NCI-H2196 (cell line): ENCODE measurements around the gene LKAAEAR1.

Source experiments
- DNase-seq: peaks from one replicate; lab custom pipeline; 2025; ENCODE audit not compliant: unreplicated experiment; lab: John Stamatoyannopoulos, UW

Gene LKAAEAR1

DNA sequence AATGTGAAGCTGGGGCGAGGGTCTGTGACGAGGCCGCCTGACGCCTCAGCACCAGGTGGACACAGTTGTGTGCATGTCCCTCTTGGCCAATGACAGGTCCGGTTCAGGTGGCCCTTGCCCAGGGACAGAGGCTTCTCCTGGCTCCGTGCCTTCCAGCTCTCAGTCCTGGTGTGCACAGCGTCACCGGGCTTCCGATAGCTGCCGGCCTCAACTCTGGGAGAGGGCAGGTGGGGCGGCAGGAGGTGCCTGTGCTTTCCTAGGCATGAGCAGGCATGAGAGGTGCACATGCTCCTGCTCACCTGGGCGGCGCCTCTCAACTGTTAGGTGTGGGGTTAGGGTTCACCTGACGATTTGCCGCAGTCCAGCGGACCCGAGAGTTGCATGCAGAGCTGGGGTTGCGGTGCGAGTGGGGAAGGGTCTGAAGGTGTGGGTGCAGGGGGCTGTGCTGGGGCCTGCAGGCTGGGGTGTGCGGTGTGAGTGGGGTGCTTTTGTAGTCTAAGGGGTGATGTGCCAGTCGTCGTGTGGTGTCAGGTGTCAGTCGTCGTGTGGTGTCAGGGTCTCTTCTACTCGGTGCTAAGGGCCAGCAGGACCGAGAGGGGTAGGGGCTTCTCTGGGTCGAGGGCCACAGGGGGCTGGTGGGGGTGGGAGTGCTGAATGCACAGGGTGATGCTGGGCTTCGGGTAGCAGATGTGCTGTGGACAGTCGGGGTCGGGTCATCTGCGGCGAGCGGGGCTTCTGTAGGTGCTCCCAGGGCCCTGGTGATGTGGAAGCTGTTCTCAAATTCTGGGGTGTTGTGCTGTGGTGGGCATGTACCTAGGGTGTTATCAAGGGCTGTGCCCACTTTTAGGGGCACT is 31.0 kb downstream of the LKAAEAR1 start:
- no peak for DNase-seq

DNA sequence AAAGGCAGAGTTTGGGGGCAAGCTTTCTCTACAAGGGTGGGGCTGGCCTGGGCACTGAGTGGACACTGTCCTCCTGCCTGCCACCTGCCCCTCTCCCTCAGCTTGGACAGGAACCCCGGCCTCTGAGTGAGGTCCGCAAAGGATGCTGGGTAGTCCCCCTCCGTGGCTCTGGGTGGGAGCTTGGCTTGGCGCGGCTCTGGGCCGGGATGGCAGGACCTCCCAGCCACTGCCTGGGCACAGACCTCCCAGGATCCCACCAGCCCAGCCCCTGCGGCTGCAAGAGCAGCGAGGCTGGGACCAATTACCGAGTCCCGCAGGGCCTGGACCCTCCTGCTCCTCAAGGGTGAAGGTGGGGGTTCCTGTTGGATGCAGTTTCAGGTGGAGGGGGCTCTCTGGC is 31.9 kb downstream of the LKAAEAR1 start:
- DNase-seq: no peak

DNA sequence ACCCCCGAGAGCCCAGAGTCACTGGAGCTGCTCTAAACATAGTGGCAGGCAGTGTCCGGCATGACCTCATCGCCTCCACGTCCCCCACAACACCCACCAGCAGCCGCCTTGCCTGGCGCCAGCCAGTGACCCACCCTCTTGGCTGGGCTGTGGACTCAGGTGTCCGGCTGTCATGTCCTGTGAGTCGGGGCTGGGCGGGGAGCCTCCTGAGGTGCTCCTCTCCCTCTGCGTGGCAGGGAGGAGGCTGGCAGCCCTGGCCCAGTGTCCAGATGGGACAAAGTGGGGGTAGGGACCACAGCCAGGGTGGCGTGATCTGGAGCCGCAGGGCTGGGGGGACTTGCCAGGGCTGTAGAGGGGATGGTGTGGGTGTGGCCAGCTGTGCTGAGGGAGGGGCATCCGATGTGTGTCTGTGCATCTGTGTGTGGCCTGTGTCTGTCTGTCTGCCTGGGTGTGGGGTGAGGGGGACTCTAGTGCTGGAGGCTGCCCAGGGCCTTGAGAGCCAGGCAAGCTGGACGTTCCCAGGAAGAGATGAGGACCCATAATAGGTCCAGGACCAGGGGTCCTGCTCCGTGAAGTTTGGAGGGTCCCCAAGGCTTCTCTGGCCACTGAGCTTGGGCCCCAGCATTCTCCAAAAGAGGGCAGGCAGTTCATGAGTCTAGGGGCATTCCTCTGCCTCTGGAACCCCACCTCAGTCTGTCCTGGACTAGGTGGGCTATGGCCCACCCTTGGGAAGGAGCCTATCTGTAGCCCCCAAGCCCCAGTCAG is 32.5 kb downstream of the LKAAEAR1 start:
- no peak for DNase-seq

DNA sequence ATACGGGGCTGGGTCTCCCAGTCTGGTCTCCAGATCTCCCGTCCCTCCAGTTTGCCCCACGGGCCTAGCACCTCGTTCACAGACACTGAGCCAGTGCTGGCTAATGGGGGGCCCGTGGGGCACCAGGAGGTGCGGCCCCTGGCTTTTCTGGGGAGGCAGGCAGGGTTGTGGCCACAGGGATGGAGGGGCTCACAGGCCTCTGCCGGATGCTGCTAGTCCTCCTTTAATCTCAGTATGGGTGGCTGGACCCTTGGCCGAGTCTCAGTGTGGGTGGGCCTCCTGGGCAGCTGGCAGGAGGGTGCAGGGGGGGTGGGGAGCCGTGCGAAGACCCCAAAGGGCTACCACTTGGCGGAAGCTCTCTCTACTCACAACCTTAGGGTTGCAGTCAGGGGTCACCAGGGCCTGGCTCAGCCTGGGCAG is 33.2 kb downstream of the LKAAEAR1 start:
- no peak for DNase-seq

DNA sequence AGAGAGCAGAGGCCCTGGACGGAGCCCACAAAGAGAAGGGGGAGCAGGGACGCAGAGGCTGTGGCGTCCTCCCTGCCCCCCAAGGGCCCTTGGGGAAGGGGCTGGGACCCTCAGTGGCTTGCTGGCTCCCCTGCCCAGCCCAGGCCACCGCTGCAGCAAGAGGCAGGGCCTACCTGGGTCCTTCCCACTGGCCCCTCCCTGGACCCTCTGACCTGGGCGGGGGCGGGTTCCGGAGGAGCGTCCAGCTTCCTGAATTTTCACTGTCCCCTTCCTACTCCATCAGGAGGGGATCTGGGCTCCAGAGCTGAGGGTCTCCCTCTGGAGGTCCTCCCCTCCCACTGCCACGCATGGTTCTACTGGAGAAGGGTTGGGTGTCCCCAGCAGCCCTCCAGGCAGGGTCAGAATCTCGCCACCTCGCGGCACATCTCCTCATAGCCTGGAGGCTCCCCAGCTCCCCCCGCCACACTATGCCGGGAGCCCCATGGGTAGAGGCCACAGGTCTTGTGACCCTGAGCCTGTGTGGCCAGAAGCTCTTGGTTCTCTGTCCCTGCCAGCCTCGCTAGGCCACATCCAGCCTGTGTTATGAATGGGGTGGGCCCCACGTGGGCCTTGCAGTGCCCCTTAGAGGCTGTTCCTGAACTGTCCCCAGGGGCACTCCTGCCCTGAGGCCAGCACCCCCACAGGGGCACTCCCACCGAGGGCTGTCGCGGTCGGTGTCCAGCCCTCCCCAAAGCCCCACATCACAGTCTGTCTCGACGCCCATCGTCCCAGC is 33.8 kb downstream of the LKAAEAR1 start:
- DNase-seq: no peak

DNA sequence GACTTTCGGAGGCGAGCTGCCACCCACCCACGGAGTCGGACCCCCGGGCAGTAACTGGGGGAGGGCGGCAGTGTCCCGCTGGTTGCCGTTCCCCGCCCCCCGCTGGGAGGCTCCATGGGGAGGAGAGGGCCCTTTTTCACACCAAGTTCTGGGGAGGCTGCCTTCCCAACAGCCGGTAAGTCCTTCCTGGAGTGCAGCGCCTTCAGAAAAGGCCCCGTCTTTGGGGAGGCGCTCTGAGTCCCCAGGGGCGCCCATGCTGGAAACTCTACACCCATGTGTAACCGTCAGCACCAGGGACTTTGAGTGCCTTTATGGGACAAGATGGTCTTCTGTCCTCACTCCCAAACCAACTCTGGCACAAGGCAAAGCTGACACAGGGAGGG is 34.3 kb downstream of the LKAAEAR1 start:
- DNase-seq: no peak

DNA sequence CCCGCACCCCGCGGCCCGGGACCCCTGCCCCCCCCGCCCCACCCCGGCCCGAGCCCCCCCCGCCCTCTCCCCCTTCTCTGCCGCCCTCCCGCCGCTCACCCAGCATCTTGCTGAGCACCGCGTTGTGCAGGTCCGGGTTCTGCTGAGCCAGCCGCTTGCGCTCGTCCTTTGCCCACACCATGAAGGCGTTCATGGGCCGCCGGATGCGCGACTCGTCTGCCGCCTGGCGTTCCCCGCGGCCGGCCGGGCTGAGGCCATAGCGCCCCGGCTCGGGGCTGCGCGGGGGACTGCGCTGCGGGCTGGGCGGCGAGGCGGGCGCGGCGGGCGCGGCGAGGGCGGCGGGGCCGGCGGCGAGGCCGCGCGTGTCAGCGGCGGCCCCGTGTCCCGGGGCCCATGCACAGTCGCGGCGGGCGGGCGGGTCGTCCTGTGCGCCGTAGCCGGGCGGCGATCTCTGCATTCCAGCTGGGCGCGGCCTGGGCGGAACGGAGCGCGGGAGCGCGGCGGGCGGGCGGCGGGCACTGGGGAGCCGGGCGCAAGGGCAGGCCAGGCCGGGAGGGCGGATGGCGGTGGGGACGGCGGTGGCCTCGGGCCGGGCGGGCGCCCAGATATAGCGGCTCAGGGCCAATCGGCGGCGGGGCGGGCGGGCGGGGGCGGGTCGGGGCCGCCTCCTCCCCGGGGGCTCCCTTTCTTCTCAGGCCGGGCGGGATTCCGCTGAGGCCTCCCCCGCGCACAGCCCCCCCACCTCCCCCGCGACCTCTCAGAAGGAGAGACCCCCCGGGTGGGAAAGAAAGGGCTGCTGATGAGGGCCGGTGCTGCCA is 34.9 kb downstream of the LKAAEAR1 start, which contains the start of gene SOX18:
Gene SOX18 (minus strand): TSS at position 580 of the 818 bp plus-strand sequence. CDS start 123 bp downstream, at position 457.
- DNase-seq: peak; percentile 34

DNA sequence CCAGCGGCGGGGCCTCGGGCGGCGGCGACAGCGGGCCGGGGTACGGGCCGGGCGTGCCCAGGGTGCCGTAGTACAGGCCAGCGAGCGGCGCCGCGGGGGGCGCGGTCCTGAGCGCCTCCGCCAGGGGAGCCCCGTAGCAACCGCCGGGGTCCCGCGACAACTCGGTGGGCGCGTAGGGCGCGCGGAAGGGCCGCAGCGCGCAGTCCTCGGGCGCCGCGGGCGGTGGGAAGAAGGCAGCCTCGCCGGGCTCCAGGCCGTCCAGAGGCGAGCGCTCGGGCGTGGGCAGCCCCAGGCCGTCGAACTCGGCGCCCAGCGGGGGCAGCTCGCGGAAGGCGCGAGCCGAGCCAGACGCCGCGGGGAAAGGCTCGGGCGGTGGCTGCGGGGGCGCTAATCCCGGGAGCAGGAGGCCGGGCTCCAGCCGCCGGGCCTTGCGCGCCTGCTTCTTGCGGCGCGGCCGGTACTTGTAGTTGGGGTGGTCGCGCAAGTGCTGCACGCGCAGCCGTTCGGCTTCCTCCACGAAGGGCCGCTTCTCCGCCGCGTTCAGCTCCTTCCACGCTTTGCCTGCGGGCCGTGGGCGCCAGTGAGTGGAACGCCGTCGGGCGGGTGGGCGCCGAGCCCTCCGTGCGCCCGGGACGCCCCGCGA is 35.7 kb downstream of the LKAAEAR1 start:
- DNase-seq: no peak

DNA sequence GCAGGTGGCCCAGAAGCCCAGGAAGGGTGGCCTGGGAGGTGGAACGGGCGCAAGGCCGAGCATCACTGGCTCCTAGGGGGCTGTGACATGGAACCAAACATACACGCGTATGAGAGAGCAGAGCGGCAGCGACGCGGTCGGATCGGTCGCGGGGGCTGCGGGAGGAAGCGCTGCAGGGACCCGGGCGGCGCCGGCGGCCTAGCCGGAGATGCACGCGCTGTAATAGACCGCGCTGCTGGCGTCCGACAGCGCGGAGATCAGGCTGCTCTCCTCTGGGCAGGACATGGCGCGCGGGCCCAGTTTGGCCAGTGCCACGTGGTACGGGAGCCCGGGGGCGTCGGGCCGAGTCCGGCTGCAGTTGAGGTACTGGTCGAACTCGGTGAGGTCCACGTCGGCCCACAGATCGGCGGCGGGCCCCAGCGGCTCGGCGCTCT is 36.2 kb downstream of the LKAAEAR1 start:
- no peak for DNase-seq

DNA sequence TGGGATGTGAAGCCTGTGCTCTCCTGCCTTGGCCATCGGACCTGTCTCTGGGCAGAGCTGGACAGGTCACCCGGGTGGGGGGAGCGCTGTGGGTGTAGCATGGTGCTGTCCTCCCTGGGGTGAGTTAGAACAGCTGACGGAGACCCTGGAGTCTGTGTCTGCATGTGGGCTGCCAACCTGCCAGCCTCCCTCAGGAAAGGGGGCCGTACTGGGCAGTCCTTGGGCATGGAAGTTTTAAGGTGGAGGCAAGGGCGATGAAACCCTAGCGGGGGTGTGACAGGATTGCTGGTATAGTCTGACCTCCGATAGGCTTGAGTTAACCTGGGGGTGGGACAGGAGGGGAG is 37.2 kb downstream of the LKAAEAR1 start:
- DNase-seq: no peak

DNA sequence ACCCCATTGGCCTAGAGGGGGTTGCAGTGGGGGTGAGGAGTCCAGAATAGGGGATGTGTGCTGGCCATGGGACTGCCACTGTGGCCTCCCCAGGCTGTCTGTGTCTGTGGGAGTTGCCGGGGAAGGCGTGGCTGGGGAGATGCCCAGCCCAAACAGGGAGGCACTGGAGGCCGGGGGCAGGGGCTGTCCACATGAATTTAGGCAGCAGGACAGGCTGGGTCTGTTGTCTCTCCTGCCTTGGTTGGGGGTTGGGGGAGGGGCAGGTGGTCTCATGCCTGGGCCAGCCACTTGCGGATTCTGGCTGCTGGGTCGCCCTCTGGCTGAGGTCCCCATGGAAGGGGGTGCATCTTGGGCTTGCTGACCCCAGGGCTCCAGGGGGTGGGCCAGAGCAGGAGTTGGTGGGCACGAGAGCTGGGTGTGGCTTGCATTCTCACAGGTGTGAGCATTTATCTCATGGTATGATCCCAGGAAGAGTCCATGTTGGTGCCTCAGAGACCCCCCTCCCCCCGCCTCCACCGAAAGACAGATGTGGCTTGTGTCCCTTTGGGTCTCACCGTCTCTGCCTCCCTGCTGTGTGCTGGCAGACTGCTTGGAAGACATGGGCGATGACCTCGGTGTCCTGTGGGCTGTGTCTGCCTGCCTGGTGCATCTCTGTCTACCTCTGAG is 38.7 kb downstream of the LKAAEAR1 start:
- no peak for DNase-seq

DNA sequence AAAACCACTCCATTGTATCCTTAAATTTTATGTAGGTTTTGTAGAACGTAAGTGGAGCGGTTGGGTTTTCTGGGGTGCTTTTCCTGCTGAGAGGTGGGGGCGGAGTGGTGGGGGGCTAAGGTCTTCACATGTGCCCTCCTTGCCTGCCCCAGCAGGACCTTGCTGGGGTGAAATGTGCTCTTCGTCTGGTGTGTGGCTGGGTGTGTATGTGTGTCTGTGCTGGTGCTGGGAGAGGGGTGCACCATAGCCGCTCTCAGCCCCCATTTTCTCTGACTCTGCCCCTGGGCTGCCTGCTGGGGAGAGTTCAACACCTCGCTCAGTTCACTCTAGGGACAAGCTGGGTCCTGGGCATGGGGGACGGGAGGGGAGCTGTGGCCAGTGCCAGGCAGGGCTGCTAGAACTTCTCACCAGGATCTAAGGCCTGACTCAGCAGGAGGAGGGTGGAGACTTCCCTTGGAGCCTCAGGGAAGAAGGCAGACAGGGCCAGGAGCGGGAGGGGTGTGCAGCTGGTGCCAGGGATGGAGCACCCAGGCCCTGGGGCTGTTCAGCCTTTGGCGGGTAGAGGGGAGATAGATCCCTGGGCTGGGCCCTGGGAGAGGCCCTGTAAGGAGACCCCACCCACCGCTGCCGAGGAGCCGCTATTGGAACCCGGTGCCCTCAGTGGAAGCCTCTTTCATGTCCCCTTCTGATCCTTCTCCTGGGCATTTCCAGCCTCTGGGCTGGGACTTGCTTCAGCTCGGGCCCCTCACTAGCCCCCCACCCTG is 39.5 kb downstream of the LKAAEAR1 start:
- no peak for DNase-seq

DNA sequence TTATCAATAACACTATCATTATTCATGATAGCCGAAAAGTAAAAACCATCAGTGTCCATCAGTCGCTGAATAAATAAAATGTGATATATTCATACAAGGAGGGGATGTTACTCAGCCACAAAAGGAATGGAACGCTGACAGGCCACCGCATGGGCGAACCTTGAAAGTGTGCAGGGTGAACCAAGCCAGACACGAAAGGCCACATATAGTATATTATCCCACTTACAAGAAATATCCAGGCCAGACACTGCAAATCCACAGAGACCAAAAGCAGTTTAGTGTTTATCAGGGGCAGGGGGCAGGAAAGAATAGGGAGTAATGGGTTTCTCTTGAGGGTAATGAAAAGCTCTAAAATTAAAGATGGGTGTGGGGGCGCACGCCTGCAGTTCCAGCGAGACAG is 40.4 kb downstream of the LKAAEAR1 start:
- no peak for DNase-seq

DNA sequence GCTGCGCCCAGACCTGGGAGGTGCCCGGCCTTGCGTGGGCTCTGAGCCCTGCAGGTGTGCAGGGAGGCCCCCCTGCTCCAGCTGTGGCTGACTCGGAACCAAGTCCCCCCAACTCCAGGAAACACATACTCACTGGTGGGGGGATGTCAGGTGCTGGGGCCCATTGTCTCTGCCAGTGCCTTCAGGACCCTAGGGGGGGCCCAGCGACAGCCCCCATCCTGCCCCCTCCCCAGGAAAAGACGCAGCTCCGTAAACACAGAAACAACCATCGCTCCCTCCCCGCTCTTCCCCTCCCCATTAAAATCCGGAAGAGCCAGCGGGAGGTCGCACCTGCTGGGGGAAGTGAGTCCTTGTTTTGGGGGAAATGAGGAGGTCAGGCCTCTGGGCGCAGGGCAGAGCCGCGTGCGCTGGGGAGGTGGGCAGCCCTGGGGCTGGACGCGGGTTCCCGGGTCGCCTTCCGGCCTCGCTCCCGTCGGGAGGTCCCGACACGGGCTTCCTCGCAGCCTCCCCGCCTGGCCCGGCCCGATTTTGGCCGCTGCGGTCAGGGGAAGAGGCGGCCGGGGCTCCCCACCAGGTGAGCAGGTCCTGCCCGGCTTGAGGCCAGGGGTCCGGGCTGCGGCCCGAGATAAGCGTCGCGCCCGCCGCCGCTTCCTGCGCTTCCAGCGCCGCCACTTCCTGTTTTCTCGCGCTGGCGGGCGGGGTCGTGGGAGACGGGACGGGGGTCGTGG is 42.0 kb downstream of the LKAAEAR1 start:
- DNase-seq: peak; percentile 28

DNA sequence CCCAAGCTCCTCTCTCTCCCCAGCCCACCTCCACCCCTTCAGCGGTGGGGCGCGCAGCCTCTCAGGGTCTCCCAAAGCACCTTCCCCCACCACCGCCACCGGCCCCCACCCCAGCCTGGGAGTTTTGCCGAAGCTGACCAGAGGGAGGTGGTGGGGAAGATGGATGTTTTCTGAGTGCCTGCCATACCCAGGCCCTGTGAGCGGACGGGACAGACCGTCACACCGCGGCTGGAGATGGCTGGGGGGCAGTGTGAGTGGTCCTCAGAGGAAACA is 42.5 kb downstream of the LKAAEAR1 start:
- DNase-seq: no peak

DNA sequence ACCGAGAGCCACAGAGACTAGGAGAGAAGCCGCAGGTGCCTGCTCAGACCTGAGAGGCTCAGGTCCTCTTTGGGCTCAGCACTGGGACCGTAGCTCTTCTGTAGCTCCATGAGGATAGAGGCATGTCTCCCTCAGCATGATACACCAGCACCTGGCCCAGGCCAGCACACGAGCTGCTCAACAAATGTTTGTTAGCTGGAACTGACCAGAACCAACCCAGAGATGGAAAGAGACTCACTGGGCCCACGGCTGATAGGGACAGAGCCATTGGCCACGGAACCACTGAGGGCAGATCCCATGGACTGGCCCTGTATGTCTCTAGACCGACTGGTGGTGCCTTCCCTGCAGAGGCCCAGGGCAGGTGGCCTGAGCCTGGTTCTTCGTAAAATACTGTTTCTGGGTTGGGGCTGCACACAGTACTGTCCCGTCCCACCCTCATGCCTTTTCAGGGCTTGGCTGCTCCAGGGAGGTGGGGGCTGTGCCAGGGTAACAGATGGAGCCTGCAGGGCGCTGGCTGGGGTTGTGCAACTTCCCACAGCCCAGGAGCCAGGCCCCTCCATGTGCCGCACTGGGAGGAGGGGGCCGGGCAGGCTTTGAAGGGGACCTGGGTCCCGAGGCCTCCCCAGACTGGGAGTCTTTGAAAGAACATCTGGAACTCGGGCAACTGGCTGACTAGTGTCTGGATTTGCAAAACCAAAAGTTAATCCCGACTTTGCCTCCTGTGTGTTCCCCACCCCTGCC is 43.0 kb downstream of the LKAAEAR1 start:
- DNase-seq: no peak

DNA sequence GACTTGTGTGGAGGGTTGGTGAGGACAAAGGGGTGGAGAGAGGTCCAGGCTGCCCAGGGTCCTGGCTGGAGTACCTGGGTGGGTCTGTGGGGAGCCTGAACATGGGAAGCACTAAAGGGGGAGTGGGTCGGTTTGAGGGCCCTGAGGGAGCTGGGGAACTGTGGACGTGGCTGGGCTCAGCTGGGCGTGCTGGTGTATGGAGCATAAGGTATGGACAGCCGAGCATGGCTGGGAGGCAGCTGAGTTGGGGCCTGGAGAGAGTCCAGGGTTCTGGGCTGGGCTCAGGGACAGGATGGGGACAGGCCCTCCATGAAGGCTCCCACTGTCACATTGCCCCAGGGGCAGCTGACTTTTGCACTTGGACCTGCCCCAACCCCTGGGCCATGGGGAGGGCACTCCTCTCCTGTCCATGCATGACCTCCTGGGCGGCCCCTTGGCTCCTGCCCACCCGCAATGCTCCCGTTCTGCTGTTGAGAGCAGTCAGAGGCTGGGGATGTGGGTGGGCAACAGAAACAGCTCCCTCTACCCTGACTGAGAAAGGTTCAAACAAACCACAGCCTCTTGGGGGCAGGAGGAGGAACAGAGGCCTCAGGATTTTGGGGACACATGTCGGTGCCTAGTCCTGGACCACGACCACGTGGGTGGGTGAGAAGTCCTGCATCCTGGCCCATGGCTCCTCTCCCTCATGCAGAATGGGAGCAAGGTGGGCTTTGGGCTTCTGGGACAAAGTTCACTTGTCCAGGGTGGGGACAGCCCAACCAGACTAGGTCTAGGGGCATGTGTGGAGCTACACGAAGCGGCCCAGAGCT is 43.8 kb downstream of the LKAAEAR1 start:
- DNase-seq: no peak
